ENCODE measurements around the gene ENOSF1. TPM values are rescaled to one million over a fixed set of nuclear protein-coding genes. Genes with fewer than 3 reads are reported as not detected.

The ENOSF1 gene
- total and polyA plus RNA-seq, 2 of the 13 experiments (the other 11 are each of a cell fraction or from before 2014, with no cell fraction given) = 37.6 to 40.1 TPM

GRCh38 chr18:657311-658000 is 55.0 kb downstream of the ENOSF1 start, which contains the start of gene TYMS (continued):
- TF ChIP-seq ZNF281 (CRISPR knock-in tag; IDR thresholded peaks at IDR 0.05; ENCODE audit: borderline replicate concordance) = no peak
- no peak for TF ChIP-seq ZNF660 (CRISPR knock-in tag; IDR thresholded peaks at IDR 0.05; ENCODE audit: borderline replicate concordance, low read depth)
- TF ChIP-seq ZNF234 (CRISPR knock-in tag; conservative IDR thresholded peaks at IDR 0.05) = no peak
- TF ChIP-seq POLR2G (IDR thresholded peaks at IDR 0.05; ENCODE audit: low read depth, low read length) = peak; percentile 12; the same call in 1 of the 2 replicates
- TF ChIP-seq FOXA3 (CRISPR knock-in tag; IDR thresholded peaks at IDR 0.05) = no peak
- no peak; the same call in 1 of the 2 replicates for TF ChIP-seq ZNF839 (CRISPR knock-in tag; IDR thresholded peaks at IDR 0.05; ENCODE audit: borderline replicate concordance)
- TF ChIP-seq BHLHE40 (IDR thresholded peaks at IDR 0.05; ENCODE audit: low read length) = no peak
- no peak for TF ChIP-seq HIC2 (CRISPR knock-in tag; IDR thresholded peaks at IDR 0.05; ENCODE audit: low read depth)
- no peak for TF ChIP-seq ZZZ3 (CRISPR knock-in tag; IDR thresholded peaks at IDR 0.05; ENCODE audit: borderline replicate concordance)
- no peak for TF ChIP-seq ZNF674 (CRISPR knock-in tag; IDR thresholded peaks at IDR 0.05; ENCODE audit: low read depth)
- no peak for TF ChIP-seq ZNF749 (CRISPR knock-in tag; IDR thresholded peaks at IDR 0.05; ENCODE audit: borderline replicate concordance)
- TF ChIP-seq AGO1 (IDR thresholded peaks at IDR 0.05; ENCODE audit: low read depth, low read length, poor library complexity, severe bottlenecking) = no peak
- TF ChIP-seq CCDC6 (CRISPR knock-in tag; IDR thresholded peaks at IDR 0.05) = no peak; the same call in 1 of the 2 replicates
- TF ChIP-seq EEA1 (CRISPR knock-in tag; IDR thresholded peaks at IDR 0.05; ENCODE audit: borderline replicate concordance) = no peak
- TF ChIP-seq ZNF136 (CRISPR knock-in tag; IDR thresholded peaks at IDR 0.05; ENCODE audit: low read depth) = no peak
- no peak for TF ChIP-seq TBP (CRISPR knock-in tag; IDR thresholded peaks at IDR 0.05)
- no peak for TF ChIP-seq DBP (CRISPR knock-in tag; IDR thresholded peaks at IDR 0.05; ENCODE audit: not compliant biosample characterization)
- no peak for TF ChIP-seq HDAC6 (IDR thresholded peaks at IDR 0.05; ENCODE audit: low read depth, low read length)
- TF ChIP-seq ZNF556 (CRISPR knock-in tag; IDR thresholded peaks at IDR 0.05; ENCODE audit: borderline replicate concordance) = peak; percentile 81; the same call in 1 of the 2 replicates
- peak; percentile 27; the same call in 1 of the 2 replicates for TF ChIP-seq ATF7-NPFF (CRISPR knock-in tag; IDR thresholded peaks at IDR 0.05; ENCODE audit: low read depth)
- TF ChIP-seq SOX13 (IDR thresholded peaks at IDR 0.05) = no peak
- peak in 1 of 2 experiments; percentile 13; a peak in 1 of 4 replicates for TF ChIP-seq SOX13 (CRISPR knock-in tag; conservative IDR thresholded peaks at IDR 0.05 in 1 of 2, IDR thresholded peaks at IDR 0.05 in 1 of 2)

All from HepG2 (cell line).